Right hindlimb (tissue), 1 donor: ENCODE results near the gene TMEM221.

Experiments used
- DNase-seq: peaks from one replicate; pipeline ENCODE4 v3.0.0-alpha.2; 2018

Gene TMEM221

DNA sequence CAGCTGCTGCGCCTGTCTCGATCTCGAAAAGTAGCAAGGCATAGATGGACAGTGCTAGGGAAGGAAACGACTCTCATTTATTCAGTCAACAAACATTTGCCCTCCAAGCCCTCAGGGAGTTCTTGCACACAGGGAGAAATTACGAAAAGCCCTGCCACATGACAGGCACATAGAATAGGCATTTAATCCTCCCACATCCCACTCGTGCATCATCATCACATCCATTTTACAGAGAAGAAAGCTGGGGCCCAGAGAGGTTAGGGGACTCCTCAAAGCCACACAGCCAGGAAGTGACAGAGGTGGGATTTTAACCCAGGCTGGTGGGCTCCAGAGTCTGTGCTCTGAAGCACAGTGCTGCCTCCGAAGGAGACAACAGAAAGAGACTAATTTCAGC, 11.6 kb downstream of the TMEM221 start:
- DNase-seq = no peak

DNA sequence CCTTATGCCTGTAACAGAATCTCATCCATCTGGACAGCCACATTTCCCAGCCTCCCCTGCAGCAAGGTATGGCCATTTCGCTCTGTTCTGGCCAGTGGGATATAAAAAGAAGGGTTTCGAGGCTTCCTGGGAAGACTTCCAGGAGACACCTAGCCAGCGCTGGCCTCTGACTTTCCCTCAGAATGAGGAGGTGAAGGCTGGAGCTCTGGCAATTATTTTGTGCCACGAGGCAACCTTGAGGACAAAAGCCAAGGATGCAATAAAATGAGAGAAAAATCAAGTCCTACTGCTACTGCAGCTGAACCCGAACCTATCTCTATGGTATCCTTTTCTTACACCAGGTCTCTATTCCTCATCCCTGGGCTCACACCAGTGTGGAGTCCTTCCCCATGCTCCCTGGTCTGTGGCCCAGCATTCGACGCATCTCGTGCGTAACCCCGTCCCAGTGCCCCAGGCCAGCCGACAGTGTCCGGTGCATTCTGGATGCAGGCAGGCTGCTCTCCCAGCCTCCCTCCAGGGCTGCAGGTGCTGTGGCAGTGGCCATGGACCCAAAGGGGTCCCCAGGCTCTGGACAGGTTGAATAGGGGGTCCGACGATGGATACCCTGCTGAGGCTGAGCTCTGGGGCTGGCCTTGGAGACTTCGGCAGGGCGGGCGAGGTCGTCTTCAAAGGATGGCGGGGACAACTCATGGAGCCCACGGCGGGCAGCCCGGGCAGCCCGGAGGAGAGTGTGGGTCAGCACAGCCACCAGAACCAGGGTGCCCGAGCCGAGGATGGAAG, 12.2 kb downstream of the TMEM221 start:
- DNase-seq = no peak

DNA sequence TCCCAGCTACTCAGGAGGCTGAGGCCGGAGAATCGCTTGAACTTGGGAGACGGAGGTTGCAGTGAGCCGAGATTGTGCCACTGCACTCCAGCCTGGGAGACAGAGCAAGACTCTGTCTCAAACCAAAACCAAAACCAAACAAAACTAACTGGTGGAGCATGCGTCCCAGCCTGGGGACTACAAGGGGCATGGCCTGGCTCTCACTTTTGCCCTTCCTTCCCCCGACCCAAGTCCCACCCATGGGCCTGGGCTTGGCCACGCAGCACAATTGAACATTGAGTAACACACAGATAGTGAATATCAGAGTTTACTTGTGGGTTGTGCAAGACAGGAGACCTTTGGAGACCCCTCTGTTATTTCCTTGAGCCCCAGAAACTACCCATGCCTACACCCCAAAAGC, 13.2 kb downstream of the TMEM221 start:
- no peak for DNase-seq

DNA sequence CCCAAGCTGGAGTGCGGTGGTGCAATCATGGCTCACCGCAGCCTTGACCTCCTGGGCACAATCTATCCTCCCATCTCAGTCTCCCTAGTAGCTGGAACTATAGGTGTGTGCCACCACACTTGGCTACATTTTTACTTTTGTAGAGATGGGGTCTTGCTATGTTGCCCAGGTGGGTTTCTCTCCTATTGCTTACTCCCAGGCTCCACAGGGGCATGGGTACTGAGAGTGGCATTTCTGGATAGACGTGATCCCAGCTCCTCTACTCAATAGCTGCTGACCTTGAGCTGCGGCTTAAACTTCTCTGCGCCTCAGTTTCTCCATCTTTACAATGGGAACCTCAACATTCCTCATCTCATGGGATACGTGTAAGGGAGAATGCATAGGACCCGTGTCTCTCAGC, 17.1 kb downstream of the TMEM221 start:
- no peak for DNase-seq

DNA sequence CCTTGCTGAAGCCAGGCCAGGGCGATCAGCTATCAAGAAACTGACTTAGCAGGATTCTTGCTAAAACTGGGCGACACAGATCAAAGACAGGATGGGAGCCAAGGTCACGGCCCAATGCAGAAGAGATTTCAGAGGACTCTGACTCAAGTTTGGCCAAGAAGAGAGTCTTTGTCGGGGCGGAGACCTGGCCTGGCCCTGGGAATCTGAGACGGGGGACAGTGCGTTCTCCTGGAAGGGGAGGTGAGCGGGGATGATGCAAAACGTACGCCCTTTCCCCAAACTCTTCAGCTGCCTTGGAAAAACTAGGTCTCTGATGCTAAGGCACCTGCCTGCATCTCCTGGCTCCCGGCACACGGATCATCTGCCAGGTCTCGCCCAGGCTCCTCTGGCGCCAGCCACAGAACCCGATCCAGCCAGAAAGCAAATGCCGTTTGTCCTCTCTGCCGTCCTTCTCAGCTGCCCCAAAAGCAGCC, 18.8 kb downstream of the TMEM221 start:
- no peak for DNase-seq

DNA sequence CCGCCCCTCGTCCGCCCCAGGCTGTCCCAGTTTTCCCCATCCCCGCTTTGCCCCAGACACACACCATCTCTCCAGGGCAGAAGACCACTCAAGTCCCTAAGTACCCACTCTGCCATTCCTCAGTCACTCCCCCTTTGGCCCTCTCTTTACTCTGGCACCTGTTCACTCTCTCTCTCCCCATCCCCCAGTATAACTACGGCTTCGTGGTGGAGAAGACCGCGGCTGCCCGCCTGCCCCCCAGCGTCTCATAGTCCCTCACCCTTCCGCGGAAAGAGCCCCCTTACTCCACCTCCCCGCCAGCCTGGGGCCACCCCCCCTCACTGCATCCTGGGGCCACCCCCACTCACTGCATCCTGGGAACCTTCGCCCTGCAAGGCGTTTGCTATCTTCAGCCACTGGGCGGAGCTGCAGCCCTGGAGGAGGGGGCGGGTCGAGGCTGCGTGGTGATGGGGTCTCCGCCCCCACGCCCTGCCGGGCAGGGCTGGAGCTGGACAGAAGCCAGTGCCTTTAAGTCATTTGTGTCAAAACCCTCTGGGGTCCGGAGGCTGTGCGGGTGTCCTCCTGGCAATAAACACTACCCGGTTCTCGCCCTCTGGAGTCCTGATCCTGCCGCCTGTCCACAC, 23.6 kb downstream of the TMEM221 start:
- peak; percentile 40 for DNase-seq

DNA sequence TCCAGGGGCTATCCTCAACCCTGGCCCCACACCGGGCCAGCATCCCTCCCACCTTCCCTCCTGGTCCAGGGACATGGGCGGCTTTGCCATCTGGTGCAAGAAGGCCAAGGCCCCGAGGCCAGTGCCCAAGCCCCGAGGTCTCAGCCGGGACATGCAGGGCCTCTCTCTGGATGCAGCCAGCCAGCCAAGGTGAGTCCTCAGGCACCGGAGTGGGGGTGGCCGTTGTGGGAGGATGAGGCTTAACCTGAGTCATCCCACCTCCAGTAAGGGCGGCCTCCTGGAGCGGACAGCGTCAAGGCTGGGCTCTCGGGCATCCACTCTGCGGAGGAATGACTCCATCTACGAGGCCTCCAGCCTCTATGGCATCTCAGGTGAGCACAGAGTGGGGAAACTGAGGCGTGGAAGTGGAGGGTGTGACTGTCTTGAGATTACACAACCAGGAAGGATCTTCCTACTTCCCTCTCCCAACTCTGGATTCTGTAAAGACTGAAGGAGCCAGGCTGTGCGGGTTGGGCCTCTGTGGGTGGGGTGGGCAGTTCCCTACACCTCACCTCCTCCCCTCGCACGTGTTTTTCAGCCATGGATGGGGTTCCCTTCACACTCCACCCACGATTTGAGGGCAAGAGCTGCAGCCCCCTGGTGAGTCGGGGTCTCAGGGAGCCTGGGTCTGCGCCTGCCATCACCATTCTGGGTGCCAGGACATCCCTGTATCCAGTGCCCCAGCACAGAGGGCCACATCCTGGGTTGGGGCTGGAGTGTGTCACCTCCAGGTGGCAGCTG, 24.8 kb downstream of the TMEM221 start:
- DNase-seq = no peak

DNA sequence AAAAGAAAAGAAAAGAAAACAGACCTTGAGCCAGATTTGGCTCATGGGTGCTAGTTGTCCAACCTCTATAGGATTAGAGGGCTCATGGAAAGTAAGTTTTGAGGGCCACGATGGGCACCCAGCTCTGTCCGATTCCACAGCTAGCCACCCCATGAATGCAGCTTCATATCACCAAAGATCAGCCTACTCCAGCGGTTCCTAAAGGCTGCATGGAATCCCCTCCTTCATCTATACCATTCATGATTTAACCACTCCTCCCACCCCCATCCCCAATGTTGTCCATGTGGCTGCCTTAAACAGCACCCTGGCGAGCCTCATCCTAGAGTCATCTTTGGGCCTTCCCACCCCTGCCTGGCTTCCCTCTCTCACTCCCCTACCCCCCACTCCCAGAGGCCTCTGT, 26.5 kb downstream of the TMEM221 start:
- DNase-seq = no peak

DNA sequence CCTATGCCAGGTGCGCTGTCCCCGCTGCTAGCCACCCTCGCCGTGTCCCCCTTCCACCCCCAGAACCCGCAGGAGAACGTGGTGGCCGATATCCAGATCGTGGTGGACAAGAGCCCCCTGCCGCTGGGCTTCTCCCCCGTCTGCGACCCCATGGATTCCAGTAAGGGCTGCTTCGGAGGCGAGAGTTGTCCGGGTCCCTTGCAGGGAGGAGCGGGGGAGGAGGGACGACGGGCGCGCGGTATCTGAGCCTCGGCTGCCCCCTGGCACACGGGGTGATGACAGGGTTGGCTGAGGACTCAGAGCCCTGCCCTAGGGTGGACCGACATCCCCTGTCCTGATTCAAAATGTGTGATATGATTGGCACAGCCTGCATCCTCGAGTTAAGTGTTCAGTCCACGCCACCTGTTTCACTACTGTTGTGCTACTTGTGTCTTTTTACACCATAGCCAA, 28.0 kb downstream of the TMEM221 start:
- peak; percentile 62 for DNase-seq

DNA sequence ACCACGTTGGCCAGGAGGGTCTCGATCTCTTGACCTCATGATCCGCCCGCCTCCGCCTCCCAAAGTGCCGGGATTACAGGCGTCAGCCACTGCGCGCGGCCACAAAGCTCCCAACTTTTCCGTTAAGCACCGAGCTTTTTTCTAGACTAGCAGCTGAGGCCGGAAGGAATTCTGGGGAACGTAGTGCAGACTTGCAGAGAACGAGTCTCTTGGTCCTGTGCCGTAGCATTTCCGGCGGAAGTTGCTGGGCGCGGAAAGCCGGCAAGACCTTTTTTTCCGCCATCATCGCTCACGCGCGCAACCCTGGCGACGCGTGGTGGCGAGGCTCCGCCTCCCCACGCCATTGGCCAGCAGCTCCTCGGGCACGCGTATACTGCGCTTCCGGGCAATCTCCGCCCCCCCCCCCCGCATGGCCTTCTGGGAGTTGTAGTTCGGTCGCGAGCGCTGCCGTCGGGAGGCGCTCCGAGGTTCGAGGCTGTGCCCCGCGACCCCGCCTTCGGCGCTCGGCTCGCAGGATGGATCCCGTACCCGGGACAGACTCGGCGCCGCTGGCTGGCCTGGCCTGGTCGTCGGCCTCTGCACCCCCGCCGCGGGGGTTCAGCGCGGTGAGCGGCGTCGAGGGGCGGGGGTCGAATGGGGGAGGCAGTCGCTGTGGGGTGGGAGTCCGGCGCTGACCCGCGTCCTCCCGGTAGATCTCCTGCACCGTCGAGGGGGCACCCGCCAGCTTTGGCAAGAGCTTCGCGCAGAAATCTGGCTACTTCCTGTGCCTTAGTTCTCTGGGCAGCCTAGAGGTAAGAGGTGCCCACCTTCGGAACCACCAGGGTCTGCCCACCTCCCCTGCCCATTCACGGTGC, 28.6 kb downstream of the TMEM221 start, which contains the start of gene MVB12A:
MVB12A (plus strand) TSS at position 427 of the 854 bp plus-strand sequence; CDS start at position 516, 89 bp downstream.
- peak; percentile 99 for DNase-seq

DNA sequence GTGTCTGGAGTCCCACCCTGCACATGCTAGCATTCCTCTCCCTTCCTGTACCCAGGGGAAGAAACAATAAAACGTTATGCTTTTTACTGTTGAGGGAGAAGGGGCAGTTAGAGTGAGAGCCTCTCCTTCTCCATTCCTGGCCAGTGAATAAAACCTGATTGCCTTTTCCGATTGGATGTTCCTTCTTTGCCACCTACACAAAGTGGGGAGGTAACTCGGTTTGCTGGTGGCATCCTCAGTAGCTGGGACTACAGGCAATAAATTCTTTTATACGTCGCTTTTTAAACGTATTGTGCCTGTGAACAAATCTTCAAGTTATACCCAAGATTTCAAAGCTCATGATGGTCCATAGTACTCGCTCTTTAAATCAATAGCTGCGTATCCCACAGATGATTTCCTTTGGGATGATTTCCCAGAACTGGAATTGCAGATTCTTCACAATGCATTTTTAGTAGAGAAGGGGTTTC, 29.3 kb downstream of the TMEM221 start:
- no peak for DNase-seq

DNA sequence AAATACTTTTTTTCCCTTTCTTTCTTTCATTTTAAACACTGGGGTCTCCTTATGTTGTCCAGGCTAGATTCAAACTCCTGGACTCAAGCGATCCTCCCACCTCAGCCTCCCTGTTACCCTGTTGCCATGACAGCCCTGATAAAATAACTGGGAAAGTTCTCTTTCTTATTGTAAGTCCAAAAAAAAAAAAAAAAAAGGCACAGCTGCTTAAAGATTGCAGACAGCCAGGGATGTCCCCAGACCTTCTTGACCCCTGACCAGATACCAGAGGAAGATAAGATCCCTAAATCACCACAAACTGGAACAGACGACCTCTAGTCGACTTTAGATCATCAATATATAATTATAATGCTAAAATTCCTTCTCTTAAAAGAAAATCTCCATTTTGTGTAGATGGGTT, 29.8 kb downstream of the TMEM221 start:
- DNase-seq = no peak

DNA sequence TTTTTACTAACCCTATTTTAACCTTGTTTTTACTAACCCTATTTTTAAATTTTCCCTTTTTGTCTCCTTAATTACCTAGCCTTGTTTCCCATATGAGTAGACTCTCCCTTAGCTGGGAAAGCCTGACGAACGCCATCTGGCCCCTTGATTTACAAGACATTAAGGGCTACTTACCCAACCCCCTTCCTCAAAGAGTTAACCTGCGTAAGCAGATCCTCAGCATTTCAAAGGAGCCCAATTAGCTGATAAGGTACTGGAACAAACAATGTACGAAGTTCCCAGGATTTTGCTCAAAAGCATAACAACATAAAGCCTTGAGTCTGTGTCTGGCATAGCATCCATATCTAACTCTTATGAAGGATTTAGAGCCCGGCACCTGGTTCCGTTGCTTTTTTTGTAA, 33.3 kb downstream of the TMEM221 start:
- DNase-seq = no peak

DNA sequence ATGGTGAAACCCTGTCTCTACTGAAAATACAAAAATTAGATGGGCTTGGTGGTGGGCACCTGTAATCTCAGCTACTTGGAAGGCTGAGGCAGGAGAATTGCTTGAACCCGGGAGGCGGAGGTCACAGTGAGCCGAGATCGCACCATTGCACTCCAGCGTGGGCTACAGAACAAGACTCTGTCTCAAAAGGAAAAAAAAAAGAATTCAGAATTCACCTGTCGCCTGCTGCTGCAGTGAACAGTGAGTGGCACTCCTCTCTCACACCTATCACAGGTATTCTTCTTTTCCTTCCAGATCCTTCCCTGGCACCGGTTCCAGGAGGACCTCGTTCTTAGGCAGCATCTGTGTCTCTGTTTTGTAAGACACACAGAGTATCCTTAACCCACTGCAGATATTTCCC, 34.4 kb downstream of the TMEM221 start:
- DNase-seq = no peak

DNA sequence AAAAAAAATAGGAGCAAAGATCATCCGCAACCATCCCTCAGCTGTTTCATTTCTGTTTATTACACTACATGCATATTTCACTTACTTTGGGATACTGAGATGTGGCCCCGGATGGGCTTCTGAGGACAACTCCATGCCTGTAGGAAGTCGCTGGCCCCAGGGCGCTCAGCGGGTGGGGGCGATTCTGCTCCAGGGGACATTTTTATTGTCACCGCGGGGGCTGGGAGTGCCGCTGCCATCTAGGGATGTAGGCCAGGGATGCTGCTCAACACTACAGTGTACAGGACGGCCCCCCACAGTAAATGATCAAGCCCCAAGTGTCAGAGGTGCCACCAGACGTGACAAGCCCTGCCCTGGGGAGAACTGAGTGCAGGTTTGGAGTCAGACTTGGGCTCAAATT, 36.7 kb downstream of the TMEM221 start:
- DNase-seq = no peak

DNA sequence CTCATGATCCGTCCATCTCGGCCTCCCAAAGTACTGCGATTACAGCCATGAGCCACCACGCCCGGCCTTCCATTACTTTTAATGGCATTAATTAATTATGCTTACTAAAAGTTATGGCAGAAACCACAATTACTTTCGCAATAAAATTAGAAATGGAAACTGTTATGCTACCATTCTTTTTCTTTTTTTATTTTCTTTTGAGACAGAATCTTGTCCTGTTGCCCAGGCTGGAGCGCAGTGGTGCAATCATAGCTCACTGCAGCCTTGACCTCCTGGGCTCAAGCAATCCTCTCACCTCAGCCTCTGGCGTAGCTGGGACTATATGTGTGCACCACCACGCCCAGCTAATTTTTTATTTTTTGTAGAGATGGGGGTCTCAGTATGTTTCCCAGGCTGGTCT, 38.5 kb downstream of the TMEM221 start:
- DNase-seq = no peak

DNA sequence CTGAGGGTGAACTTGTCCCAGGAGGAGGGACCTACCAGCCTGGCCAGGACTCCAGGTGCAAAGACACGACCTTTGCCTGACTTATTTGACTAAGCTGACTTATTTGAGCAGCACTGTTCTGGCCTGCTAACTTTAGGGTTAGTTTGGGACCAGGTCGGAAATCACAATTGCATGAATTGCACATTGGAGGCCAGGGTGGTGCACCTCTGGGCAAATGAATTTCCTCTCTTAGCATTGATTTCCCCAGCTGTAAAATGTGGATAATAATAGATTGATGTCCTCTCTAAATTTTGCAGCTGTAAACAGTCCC, 41.6 kb downstream of the TMEM221 start:
- no peak for DNase-seq

DNA sequence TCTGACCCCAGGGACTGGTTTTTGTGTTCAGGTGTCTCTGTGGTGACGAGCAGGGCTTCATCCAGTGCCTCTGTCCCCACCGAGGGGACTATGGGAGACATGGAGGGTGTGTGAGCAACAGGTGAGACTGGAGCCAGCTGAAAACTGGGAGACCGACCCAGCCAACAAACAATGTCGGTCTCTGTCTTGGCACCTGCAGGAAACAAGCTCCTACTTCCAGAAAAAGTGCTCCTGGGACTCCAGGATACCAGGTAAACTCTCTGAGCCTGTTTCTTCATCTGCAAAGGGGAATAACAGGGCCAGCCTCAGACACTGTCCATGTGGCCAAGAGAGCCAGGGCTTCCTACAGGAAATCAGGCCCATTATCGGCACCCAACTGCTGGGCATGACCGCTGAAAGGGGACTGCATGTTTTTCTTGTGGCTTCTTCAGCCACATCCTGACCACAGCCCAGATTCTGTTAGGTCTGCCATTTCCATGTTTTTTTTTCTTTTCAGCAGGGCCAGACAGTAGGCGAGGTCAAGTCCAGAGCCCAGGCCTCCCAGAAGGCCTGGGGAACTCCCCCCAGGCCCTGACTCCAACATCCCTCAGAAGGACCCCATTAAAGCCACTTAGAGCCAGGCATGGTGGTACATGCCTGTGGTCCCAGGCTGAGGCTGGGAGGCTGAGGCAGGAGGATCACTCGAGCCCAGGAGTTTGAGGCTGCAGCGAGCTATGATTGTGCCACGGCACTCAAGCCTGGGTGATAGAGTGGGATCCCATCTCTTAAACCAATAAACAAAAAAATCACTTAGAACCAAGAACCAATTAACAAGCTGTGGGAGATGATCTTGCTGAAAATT, 42.2 kb downstream of the TMEM221 start:
- DNase-seq = peak; percentile 58

DNA sequence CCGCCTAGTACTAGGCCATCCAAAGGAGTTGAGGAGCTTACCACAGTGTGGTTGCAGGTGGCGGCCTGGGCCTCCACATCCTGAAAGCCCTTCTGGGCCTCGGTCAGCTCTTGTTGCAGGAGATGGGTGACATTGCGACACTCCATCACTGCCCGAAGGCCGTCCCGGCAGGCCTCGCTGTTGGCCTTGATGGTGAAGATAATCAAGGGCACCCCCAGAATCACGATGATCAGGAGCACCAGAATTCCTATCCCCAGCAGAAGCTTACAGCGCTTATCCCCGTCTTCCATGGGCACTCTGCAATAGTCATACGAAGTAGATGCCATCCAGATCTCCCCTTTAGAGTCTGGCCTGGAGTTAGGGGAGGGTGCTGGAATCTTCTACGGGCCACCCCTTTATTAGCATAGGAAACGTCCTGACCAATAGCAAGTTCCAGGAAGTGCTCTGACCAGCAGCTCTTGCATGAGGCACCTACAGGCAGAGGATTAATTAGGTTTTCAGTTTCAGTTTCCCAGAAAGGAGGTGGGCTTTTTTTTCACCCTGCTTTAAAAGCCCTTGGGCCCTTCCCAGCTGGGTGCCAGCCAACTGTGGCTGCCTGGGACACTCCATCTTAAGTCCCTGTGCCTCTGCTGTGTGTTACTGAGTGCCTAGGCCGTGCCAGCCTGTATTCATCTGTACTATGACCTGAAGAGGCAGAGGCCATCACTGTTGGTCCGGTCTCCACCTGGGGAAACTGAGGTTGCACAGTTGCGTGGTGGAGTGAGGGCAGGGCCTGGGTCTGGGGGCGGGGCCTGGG, 43.0 kb downstream of the TMEM221 start, which contains the start of gene BST2:
BST2 (minus strand) TSS at position 381 of the 796 bp plus-strand sequence; CDS start at position 326, 55 bp downstream.
- no peak for DNase-seq

DNA sequence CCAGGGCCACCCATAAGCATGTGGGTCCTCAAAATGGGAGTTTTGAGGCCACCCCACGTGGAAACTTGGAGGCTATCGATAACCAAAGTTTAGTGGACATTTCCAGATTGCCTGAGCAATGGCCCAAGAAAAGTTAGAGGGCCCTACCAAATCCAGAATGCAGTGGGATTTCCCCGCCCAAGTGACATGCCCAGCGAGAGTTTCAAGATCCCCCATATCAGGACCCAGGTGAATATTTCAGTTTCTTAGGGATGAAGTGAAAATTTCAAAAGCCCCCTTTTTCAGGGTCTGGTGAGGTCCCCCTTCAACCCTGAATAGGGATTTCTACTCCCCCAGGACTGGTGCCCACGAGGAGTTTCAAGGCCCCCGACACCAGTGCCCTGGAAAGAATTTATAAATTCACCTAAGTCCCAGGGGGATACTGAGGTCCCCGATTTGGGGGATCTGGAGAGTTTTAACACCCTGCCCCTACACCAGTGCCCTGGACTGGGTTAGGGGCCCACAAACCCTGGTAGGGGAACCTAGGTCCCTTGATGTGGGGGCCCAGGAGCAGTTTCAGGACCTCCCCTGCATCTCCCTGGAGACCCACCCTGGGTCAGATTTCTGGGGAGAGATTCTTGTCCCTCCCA, 43.7 kb downstream of the TMEM221 start:
- no peak for DNase-seq
